SIG-M5 (cell line): ENCODE measurements around the gene KRT5.
"Not testable (repeated sequence)": the region's sequence is repeated elsewhere in the genome, so short reads cannot be mapped to it uniquely, and the experiment has no call there.

Source experiments
- DNase-seq: peaks from one replicate; lab custom pipeline; 2025; lab: John Stamatoyannopoulos, UW

Gene KRT5

DNA sequence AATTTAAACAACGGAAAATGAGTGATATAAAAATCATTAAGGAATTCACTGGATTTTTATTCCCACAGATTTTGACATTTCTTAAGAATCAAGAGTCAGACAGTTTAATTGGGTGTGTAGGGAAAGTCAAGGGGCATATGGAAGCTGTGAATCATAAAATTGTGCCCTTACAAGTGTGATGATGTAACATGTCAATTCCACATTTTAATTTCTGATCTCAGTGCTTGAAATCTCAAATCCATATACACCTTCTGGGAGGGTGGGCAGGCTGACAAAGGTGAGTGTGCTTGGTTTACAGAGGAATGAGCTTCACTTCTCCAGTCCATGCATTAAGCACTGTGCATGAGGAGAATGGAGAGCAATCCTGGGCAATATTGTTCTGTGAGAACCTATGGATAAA, 26.1 kb downstream of the KRT5 start:
- DNase-seq: no peak

DNA sequence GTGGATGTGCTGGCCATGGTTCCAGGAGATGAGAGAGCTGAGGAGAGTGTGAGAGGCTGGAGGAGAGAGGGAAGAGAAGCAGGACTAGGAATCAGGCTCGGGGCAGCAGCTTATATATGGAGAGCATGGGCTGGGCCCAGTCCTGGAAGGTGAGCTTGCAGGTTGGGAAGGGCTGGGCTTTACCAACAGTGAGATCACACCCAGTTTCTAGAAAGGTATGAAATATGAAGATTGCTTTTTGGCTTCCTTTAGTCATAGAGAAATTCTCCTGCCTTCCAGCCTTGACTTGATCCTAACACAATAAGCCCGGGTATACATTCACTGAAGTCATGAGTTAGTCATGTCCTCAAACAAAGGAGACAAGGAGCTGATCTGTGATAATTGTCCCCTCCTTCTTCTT, 27.0 kb downstream of the KRT5 start, which contains the start of gene KRT6A:
Gene KRT6A, minus strand, starts transcription at position 86 of the 400 bp plus-strand sequence. Its CDS starts 69 bp downstream, at position 17.
- DNase-seq: no peak

DNA sequence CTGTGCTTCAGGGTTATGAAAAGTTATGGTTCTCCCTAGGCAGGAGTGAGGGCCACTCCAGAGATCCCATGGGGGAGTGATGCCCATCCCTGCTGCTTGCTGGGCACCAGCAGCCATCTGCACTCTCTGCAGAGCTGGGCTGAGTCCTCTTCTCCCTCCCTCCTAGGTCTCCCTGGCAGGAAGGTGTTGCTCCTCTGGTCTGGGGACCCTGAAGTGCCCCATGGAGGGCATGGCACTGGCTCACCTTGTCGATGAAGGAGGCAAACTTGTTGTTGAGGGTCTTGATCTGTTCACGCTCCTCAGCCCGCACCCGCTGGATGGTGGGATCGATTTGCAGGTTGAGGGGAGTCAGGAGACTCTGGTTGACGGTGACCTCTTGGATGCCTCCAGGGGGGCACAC, 27.8 kb downstream of the KRT5 start:
- DNase-seq: not testable (repeated sequence)

DNA sequence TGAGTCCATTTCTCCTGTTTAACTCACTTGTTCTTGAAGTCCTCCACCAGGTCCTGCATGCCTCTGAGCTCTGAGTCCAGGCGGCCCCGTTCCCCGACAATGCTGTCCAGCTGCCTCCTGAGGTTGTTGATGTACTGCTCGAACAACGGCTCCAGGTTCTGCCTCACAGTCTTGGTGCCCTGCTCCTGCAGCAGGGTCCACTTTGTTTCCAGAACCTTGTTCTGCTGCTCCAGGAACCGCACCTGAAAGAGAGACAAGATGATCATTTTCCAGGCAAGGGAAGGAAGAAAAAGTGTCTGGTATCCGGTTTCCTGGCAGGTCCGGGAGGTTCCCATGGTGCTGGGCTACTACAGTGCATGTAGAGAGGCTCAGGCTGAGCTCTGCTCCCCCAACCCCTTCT, 28.7 kb downstream of the KRT5 start:
- not testable (repeated sequence) for DNase-seq

DNA sequence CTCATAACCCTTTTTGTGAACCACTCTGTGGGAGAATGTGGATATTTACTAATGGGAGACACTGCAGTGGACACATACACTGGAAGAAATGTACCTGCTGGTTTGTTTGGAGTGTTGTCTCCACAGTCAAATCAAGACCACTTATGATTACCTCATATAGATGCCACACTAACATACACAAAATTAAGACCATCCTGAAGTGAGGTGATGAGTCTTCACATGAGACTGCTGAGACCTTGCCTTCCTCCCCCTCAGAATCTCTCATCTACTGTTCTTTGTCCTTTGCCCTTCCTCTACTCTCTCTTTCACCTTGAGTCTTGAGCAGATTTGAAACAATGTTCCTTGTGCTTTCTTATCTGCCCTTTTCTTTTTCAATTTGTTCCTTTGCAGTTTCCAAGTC, 31.5 kb downstream of the KRT5 start:
- no peak for DNase-seq

DNA sequence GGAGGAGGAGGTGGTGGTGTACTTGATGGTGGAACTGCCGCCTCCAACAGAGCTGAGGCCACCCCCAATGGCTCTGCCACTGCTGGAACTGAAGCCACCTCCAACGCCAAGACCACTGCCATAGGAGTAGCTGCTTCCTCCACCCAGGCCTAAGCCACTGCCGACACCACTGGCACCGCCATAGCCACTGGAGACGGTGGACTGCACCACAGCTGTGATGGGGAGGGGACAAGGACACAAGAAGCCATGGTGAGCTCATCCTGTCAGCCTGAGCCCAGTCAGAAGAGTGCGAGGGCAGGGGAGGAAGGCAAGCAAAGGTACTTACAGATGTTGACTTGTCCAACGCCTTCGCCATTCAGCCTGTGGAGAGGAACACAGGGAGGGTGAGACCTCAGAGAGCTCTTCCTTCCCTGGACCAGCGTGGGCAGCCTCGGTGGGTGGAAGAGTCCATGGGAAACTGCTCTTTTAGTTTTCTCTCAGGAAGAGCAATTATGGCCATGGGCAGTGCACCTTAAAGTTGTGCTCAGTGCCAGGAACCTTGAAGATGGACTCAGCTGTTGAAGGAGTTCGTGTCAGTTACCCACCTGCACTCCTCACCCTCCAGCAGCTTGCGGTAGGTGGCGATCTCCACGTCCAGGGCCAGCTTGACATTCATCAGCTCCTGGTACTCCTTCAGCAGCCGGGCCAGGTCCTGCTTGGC, 32.3 kb downstream of the KRT5 start:
- not testable (repeated sequence) for DNase-seq

DNA sequence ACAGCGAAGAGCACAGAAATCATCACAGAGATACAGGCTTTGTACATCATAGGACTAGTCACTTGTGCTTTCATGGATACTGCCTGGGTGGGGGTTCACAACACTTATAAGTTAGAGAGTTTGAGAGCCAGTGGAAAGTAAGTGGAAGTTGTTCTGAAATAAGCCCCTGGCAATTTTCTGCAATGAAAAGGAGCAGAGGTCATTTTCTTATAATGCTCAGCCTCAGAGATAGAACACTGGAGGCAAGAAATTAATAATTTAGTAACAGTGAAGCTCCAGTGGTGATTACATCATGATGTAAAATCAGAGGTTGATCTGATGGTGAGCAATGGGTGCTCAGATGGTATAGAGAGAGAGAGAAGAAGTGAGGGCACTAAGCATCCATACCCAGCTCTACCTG, 33.0 kb downstream of the KRT5 start:
- DNase-seq: no peak

DNA sequence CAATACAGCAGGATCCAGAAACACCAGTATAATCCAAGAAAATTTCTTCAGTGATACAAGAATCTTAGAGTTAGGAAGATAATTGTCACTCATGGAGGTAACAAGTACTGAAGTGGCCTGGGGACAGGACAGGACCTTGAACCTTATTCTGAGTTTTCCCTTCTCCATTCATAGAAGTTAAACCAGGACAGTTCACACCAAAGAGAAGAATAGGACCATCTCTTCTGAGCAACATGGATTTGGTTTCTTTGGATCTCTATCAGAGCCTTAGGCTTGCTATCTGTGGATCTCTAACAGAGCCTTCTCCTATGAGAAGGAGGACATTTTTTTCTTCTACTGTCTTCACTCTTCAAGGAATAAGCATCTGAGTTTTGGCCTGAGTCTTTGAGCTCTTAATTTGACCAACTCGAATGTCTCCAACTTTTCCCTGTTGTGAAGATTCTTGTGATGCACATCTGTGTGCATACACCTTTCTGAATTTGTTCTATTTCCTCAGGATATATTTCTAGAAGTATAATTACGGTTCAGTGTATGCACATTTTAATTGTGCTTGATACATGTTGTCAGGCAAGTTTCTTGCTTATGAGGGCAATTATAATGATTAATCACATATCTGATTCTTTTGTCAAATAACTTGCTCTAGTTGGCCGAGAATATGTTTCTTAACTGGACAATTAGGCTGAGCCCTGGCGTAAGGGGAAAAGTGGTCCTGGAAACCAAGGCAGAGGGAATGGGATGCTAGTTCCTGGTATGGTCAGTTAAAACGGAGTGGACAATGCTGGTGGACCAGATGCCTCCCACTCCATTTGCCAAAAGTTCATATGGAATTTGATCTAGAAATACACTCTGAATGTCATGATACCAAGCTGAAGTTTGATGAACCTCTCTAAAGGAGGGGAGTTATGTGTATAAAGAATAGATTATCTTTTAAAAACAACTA, 33.8 kb downstream of the KRT5 start:
- no peak for DNase-seq

DNA sequence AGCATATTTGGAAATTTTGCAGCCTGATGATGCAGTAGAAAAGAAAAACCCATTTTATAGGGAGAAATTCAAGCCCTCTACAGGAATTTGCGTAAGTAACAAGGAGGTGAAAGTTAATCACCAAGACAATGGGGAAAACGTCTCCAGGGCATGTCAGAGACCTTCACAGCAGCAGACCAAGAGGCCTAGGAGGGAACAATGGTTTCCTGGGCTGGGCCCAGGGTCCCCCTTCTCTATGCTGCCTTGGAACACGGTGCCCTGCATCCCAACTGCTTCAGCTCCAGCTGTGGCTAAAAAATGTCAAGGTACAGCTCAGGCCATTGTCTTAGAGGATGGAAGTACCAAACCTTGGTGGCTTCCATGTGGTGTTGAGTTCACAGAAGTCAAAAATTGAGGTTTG, 40.1 kb downstream of the KRT5 start:
- no peak for DNase-seq

DNA sequence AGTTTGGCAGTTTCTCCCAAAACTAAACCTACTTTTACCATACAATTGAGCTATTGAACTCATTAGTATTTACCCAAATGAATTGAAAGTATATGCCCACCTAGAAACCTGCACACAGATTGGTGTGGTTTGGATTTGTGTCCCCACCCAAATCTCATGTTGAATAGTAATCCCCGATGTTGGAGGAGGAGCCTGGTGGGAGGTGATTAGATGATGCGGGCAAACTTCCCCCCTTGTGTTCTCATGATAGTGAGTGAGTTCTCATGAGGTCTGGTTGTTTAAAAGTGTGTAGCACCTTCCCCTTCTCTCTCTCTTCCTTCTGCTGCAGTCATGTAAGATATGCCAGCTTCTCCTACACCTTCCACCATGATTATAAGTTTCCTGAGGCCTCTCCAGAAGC, 42.5 kb downstream of the KRT5 start:
- DNase-seq: no peak

DNA sequence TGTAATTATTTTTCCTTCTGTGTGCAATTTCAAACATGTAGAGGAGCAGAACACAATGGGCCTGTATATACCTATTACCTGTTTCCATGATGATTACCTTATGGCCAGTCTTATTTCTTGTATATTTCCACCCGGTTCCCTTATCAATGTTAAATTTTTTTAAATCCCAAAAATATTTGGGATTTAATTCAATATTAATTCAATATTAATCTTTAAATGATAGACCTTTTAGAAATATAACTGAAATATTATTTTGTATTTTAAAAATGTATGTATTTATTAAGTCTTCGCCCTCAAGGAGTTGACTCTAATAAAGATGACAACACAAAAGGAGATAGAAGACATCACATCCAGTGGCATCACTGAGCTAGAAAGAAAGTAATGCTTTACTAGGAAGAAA, 46.0 kb downstream of the KRT5 start:
- DNase-seq: no peak

DNA sequence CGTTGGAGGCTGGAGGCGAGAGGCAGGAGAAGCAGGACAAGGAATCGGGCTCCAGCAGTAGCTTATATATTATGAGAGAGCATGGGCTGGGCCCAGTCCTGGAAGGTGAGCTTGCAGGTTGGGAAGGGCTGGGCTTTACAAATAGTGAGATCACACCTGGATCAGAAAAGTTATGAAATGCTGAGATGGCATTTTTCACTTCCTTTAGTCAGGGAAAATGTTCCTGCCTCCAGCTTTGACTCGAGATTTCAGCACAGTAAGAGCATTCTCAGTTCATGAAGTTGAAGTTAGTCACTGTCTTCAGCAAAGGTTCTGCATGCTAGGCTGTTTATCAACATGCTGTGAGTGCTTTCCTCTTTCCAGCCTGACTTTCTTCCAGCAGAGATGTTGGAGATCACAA, 46.4 kb downstream of the KRT5 start, which contains the start of gene KRT6C:
Gene KRT6C, minus strand, starts transcription at position 38 of the 400 bp plus-strand sequence. CDS start 68 bp downstream, outside the sequence.
- no peak for DNase-seq

DNA sequence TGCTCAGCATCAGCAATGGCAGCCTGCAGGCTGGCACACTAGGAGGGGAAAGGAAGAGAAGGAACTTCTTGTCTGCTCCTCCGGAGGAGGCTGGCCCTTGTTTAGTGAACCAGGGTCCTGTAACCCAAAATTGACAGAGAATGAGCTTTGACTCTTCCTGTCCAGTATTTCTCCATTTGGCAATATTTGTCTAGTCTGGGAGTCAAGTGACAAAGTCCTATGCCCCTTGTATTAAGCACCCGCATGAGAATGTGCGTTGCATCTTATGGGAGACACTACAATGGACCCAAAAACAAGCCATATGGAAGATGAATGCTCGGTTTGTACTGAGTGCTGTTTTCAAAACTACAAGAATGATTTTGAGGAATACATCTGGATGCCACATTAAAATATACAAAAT, 50.3 kb downstream of the KRT5 start:
- DNase-seq: no peak

DNA sequence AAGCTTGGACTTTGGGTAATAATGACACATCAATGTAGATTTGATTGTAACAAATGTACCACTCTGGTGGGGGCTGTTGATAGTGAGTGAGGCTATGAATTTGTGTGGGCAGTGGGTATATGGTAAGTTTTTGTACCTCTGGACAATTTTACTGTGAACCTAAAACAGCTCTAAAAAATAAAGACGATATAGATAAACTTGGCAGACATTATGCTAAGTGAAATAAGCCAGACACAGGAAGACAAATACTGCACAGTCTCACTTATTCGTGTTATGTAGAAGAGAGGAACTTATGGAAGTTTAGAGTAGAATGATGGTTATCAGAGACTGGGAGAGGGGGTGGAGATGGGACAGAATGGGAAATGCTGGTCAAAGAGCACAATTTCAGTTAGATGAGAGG, 55.3 kb downstream of the KRT5 start:
- DNase-seq: no peak
